Suppressor macrophage (primary cell): ENCODE results near the gene MAP3K8.
A peak's percentile ranks its signal among the peaks of the same experiment; 100 is the strongest.

Experiments
- DNase-seq, 4 experiments: peaks; one replicate each; pipeline ENCODE4 v3.0.0-alpha.2; 2020 to 2022
- total RNA-seq, 17 experiments: gene quantifications; one replicate each; lab custom pipeline; 2026; ENCODE audit warnings: mixed read lengths in 6 of 17, inconsistent platforms in 3 of 17; lab: John Stamatoyannopoulos, UW

The MAP3K8 gene
- 16.4 to 632 (median 51.4) reads per million in 17 experiments for total RNA-seq

GRCh38 chr10:30433730-30434272, at the start of gene MAP3K8:
MAP3K8 (plus strand) TSS chr10:30434184; CDS start chr10:30438939, 4,755 bp downstream.
- DNase-seq, result peak; percentile 97 to 99 (median 98)

GRCh38 chr10:30384701-30385201, 49.2 kb upstream of the MAP3K8 start:
- DNase-seq, result peak in 3 of 4 experiments; percentile 25 to 49 (median 32)

GRCh38 chr10:30386801-30387588, 47.0 kb upstream of the MAP3K8 start:
- DNase-seq, result peak; percentile 22 to 75 (median 58)

- DNase-seq, result no peak
Measured at GRCh38 chr10:30387646-30388243, 46.2 kb upstream of the MAP3K8 start.

- DNase-seq, result no peak
Measured at GRCh38 chr10:30389543-30389942, 44.4 kb upstream of the MAP3K8 start.

GRCh38 chr10:30390207-30390606, 43.8 kb upstream of the MAP3K8 start:
- no peak for DNase-seq

DNA sequence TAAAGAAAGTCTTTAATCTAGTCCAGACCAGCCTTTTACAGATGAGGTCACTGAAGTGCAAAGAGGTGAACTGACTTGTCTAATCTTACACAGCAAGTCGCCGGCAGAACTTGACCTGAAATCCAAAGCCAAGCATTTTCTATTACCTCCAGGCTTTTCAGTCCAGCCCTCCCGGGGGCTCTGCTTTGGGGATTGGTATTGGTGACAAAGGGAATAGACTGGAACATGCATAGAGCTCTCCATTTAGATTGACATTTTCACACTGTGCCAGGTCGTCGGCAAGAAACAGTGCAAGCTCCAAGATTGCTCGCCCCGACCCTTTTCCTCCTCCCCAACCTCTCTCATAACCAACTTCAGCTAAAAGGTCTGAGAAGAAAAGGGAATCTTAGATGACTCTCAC, 42.7 kb upstream of the MAP3K8 start:
- DNase-seq, result no peak

GRCh38 chr10:30392564-30392990, 41.4 kb upstream of the MAP3K8 start:
- DNase-seq, result peak; percentile 74 to 84 (median 80)

DNA sequence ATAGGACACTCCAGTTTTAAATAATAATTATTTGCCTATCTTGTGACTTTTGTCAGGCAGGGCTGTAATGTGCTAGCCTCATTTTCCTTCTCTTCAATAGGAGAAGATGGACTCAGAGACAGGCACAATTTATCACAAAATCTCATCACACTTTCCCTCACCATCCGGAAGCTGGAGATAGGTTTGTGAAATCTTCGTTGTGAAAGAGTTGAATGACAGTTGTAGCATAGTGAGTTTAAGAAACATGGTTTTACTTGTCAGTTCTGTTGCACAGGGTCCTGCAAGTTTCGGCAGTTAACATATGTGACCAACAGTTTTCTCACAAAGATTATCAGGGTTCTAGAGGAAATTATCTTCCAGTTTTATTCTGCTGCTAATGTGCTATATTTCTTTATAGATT, 37.7 kb upstream of the MAP3K8 start:
- peak; percentile 40 to 68 (median 56) for DNase-seq

DNA sequence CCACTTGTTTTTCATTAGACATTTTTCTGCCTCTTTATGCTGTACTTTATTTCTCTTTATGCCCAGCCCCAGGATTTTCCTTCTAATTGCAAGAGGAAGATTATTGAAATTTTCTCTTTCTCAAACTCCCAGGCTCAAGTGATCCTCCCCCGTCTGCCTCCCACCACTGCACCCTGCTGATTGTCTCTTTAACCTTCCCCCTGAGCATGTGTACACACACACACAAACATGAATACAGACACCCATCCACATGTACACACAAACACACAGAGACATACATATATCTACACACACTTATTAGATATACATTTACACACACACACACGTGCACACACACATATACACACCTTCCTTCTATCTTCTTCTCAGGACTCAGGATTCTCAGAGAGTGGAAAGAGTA, 37.3 kb upstream of the MAP3K8 start:
- peak in 2 of 4 experiments; percentile 28 to 33 for DNase-seq

- no peak for DNase-seq
Measured at GRCh38 chr10:30398193-30398592, 35.8 kb upstream of the MAP3K8 start.

DNA sequence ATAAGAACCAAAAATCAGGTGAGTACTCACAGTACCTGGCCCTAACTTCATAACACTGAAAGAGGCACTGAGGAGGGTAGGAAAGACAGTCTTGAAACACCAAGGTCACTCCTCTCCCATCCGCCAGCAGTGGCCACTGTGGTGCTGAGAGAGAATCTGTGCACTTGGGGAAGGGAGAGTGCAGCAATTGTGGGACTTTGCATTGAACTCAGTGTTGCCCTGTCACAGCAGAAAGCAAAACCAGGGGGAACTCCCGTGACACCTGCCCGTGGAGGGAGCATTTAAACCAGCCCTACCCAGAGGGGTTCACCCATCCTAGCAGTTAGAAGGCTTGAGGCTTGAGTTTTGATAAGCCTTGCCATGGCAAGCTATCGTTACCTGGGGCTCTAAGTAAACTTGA, 35.2 kb upstream of the MAP3K8 start:
- DNase-seq, result no peak

DNA sequence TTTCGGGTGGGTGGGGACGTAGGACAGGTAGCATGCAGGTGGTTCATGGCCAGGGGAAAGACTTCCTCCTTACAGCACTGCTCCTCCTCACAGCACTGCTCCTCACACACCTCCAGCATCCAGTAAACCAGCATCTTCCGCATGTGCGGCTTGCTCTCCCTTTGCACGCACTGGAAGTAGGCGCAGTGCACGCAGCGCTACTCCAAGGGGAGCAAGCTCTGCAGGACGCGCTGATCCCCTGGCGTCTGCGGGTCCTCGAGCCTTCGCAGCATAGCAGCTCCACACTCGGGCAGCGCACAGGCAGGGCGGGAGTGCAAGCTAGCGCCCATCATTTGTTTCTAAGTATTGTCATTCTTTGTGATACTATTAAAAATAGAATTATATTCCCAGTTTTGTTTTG, 30.5 kb upstream of the MAP3K8 start:
- DNase-seq, result no peak

GRCh38 chr10:30404540-30404939, 29.4 kb upstream of the MAP3K8 start:
- no peak for DNase-seq

DNA sequence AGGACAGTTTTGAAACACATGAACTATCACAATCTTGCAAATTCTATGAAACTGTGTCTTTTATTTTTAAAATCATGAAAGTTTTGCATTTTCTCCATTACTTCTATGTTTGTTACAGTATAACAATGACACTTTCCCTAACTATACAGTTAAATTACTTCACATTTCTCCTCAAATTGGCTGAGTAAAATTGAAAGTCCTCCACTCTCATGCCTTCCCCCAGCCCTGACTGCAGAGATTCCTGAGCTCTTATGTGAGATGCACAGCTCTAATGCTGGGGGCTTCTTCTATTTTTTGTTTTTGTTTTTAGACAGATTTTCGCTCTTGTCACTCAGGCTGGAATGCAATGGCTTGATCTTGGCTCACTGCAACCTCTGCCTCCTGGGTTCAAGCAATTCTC, 22.7 kb upstream of the MAP3K8 start:
- DNase-seq, result no peak

DNA sequence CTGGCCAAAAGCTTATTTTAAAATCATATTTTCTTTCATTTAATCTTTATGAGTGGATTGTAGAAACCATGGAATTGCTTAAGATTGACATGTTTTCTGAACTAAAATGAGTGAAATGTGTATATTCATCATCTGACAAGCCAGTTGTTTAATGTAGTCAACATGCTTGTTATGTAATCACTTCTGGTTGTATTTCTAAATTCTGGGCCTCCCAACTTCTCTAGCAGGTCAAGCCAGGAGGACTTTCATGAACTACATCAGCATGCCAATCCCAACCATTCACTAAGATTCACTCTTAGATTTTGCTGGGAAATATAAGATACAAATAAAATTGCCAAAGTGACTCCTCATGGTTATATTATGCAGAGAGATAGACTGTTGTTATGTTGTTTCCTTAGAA, 21.1 kb upstream of the MAP3K8 start:
- DNase-seq, result peak in 3 of 4 experiments; percentile 8 to 46 (median 40)

DNA sequence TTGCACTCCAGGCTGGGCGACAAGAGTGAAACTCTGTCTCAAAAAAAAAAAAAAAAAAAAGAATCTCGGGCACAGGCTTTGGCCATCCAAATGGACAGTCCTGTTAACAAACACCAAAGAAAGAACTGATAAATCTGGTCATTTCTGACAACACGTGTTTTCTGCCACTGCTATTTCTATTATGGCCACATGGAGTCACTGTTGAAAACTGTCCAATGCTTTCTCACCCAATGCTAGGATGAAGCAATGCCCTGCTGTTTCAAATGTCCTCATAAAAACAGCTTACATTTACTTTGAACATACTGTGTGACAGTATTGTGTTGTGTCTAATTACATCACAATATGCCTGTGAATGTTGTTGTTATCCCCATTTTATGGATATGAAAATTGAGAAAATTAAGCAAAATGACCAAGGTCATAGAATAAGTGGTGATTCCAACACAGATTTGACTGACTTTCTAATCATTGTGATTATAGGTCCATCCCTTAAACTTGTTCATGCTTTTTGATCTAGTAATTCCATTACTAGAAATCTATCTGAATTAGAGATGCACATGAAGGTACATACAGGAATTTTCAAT, 19.9 kb upstream of the MAP3K8 start:
- peak; percentile 69 to 89 (median 82) for DNase-seq

- DNase-seq, result peak in 1 of 4 experiments; percentile 37
Measured at GRCh38 chr10:30415593-30415992, 18.4 kb upstream of the MAP3K8 start.

- DNase-seq, result no peak
Measured at GRCh38 chr10:30417301-30417700, 16.7 kb upstream of the MAP3K8 start.

GRCh38 chr10:30420266-30420665, 13.7 kb upstream of the MAP3K8 start:
- no peak for DNase-seq

DNA sequence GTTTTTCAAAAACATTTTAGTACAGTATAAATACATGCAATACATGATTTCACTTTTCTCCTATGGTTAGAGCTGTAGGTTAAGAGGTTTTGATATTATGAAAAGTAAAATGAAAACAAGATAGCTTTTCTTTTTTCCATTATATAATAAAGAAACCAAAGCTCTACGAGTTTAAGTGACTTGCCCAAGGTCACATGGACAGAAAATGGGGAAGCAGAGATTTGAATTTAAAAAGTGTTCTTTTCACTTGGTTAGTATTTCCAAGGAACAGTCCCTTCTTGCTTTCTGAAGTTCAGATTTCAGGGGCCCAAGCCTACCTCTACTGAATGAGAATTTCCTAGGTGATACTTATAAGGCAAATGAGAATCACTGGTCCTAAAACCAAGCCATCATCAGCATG, 13.2 kb upstream of the MAP3K8 start:
- DNase-seq, result peak in 2 of 4 experiments; percentile 50 to 54

DNA sequence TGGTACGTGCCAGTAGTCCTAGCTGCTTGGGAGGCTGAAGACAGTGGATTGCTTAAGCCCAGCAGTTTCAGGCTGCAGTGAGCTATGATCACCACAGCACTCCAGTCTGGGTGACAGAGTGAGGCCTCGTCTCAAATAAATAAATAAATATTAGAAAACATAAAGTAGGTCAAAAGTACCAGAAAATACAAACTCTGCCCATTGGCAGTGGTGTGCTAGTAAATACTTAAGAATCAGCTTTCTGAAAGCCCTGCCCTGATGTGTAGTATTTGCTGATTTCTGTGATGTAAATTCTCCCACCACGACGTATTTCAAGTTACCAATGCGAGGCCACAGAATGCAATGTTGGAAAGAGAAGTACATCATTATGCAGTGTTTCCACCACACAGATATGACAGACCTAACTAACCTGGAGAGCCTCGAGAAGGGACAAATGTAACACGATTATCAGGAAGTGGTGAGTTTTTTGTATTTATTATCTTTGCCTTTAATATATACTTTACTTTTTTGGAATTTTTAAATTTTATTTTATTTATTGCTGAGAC, 11.8 kb upstream of the MAP3K8 start:
- DNase-seq, result no peak
